AG04450 (cell line): ENCODE results near the gene VPS4B. TPM values are rescaled to one million over a fixed set of nuclear protein-coding genes. Genes with fewer than 3 reads are reported as not detected.
A peak's percentile ranks its signal among the peaks of the same experiment; 100 is the strongest.

ENCODE experiments used
- CTCF ChIA-PET: fragments of 300-600, 350-600 bp; formaldehyde crosslinking; extraction: SDS; loops from one replicate; lab custom pipeline; 2022; ENCODE audit warnings: antibody characterized with exemption, inconsistent platforms; lab: Charles Lee
- POLR2A ChIA-PET: fragments of 350-600 bp; formaldehyde crosslinking; extraction: SDS; loops from one replicate; lab custom pipeline; 2021; ENCODE audit warnings: antibody characterized with exemption, inconsistent platforms; lab: Yijun Ruan, JAX
- DNase-seq: peaks from one replicate; pipeline ENCODE4 v3.0.0-alpha.2; 2011; ENCODE audit warnings: low read depth, low spot score
- H3K27ac ChIP-seq: one replicate; pipeline ENCODE4 v1.5.1; 2012; ENCODE audit warnings: low read depth, low read length, control low read depth
- H3K27me3 ChIP-seq: one replicate; pipeline ENCODE4 v1.6.0; 2012; ENCODE audit warnings: low read length; ENCODE audit not compliant: control insufficient read depth, insufficient read depth
- H3K4me3 ChIP-seq: 2 replicates; pipeline ENCODE4 v1.5.1; 2011; ENCODE audit warnings: mild to moderate bottlenecking, low read depth, low read length, control low read depth
- H3K9me3 ChIP-seq: 2 replicates; pipeline ENCODE4 v1.5.1; 2012; ENCODE audit warnings: low read length; ENCODE audit not compliant: control insufficient read depth, insufficient read depth
- CTCF ChIP-seq: IDR thresholded peaks from 2 replicates; pipeline ENCODE4 v1.5.1; 2011; ENCODE audit warnings: low read depth, low read length, control low read depth, inconsistent platforms
- polyA plus RNA-seq: library from polyadenylated mRNA; depleted of rRNA; stranded (reverse); fragments of >200 nt; gene quantifications from 2 replicates; pipeline ENCODE4 v1.2.3, GENCODE V29; 2011

VPS4B gene
- polyA plus RNA-seq, 1 experiment: 34.3 TPM

- ChIA-PET CTCF (interaction anchor here (2.7 kb wide), 1 partner anchor 12 kb away, joined by 19 read pairs; no protein-coding TSS in a partner anchor), POLR2A (no interaction called here)
- Histone ChIP-seq H3K9me3 (no peaks in the 10 kb centered on the region), H3K27ac (no peak overlapping the region), H3K27me3 (peaks cover 9% of the 10 kb centered on the region), H3K4me3 (no peak overlapping the region)
- TF ChIP-seq CTCF: no peak
- no peak for DNase-seq
These were observed 5.3 kb upstream of the VPS4B start for GRCh38 chr18:63427558-63427957.

GRCh38 chr18:63422864-63423304 is 608 bp upstream of the VPS4B start:
- Histone ChIP-seq H3K9me3 (no peaks in the 10 kb centered on the region; the same call in 1 of the 2 replicates), H3K27ac (peak overlapping the region; percentile 97), H3K4me3 (peak overlapping the region; percentile 74), H3K27me3 (no peaks in the 10 kb centered on the region)
- ChIA-PET CTCF (interaction anchor here (1.3 kb wide), 1 partner anchor 16 kb away, joined by 8 read pairs; no protein-coding TSS in a partner anchor), POLR2A (interaction anchor here (1.2 to 1.4 kb wide), 5 partner anchors 13 to 103 kb away, joined by 3 to 11 read pairs (median 10); partner anchors contain the start of genes BCL2 and KDSR)
- no peak for TF ChIP-seq CTCF
- DNase-seq: no peak

- no peak for DNase-seq
- peak overlapping the region; percentile 92 for H3K4me3 ChIP-seq
- H3K9me3 ChIP-seq: no peaks in the 10 kb centered on the region; the same call in 1 of the 2 replicates
- H3K27ac ChIP-seq: peak overlapping the region; percentile 97
- ChIA-PET POLR2A (interaction anchor here (1.2 to 1.4 kb wide), 5 partner anchors 11 to 102 kb away, joined by 3 to 11 read pairs (median 10); partner anchors contain the start of genes BCL2 and KDSR), CTCF (no interaction called here)
- TF ChIP-seq CTCF: no peak
- no peaks in the 10 kb centered on the region for H3K27me3 ChIP-seq
These were observed 762 bp downstream of the VPS4B start for GRCh38 chr18:63421514-63421913.

- no peaks in the 10 kb centered on the region for H3K9me3 ChIP-seq
- H3K4me3 ChIP-seq: no peak overlapping the region
- ChIA-PET CTCF (interaction anchor here (0.6 kb wide), 1 partner anchor 8 kb away, joined by 3 read pairs; no protein-coding TSS in a partner anchor), POLR2A (no interaction called here)
- no peak for DNase-seq
- no peaks in the 10 kb centered on the region for H3K27me3 ChIP-seq
- H3K27ac ChIP-seq: no peak overlapping the region
- TF ChIP-seq CTCF: no peak
These were observed 9.3 kb downstream of the VPS4B start for GRCh38 chr18:63412953-63413352.

GRCh38 chr18:63410792-63411191 is 11.5 kb downstream of the VPS4B start:
- POLR2A ChIA-PET: interaction anchor here (0.9 to 2.2 kb wide), 2 partner anchors 11 to 43 kb away, joined by 4 to 10 read pairs; partner anchors contain the start of genes KDSR and VPS4B
- CTCF ChIA-PET: interaction anchor here (0.6 to 1.8 kb wide), 5 partner anchors 29 to 1161 kb away, joined by 3 to 11 read pairs (median 3); no protein-coding TSS in a partner anchor
- no peak overlapping the region for H3K4me3 ChIP-seq
- no peak for TF ChIP-seq CTCF
- peak; percentile 36 for DNase-seq
- no peaks in the 10 kb centered on the region for H3K27me3 ChIP-seq
- peak overlapping the region; percentile 33 for H3K27ac ChIP-seq
- no peaks in the 10 kb centered on the region for H3K9me3 ChIP-seq
